Neuronal stem cell (in vitro differentiated cells): ENCODE data around the gene SDSL.

Source experiments
- DNase-seq: peaks from one replicate; pipeline ENCODE4 v3.0.0-alpha.2; 2013; ENCODE audit warnings: low spot score
- H2AFZ ChIP-seq: one replicate; pipeline ENCODE4 v1.6.1; 2013; ENCODE audit warnings: mild to moderate bottlenecking, low read length, inconsistent platforms
- H2AK5ac ChIP-seq: 2 replicates; pipeline ENCODE4 v1.6.1; 2013; ENCODE audit warnings: low read depth, mild to moderate bottlenecking, inconsistent platforms, low read length, moderate library complexity, mixed read lengths
- H2BK120ac ChIP-seq: 2 replicates; pipeline ENCODE4 v1.6.1; 2013; ENCODE audit warnings: low read depth, mild to moderate bottlenecking, inconsistent platforms, low read length, moderate library complexity, mixed read lengths
- H2BK12ac ChIP-seq: one replicate; pipeline ENCODE4 v1.6.1; 2013; ENCODE audit warnings: low read length, inconsistent platforms
- H2BK15ac ChIP-seq: 2 replicates; pipeline ENCODE4 v1.6.1; 2013; ENCODE audit warnings: mild to moderate bottlenecking, low read length, inconsistent platforms, mixed read lengths
- H2BK5ac ChIP-seq: one replicate; pipeline ENCODE4 v1.6.1; 2013; ENCODE audit warnings: inconsistent platforms, mild to moderate bottlenecking, low read length, moderate library complexity
- H3K14ac ChIP-seq: one replicate; pipeline ENCODE4 v1.6.1; 2013; ENCODE audit warnings: low read length, inconsistent platforms
- H3K18ac ChIP-seq: 2 replicates; pipeline ENCODE4 v1.6.1; 2013; ENCODE audit warnings: low read length, inconsistent platforms
- H3K23ac ChIP-seq: 2 replicates; pipeline ENCODE4 v1.6.1; 2013; ENCODE audit warnings: low read depth, mild to moderate bottlenecking, mixed read lengths, low read length, inconsistent platforms; ENCODE audit not compliant: poor library complexity
- H3K27ac ChIP-seq: replicated peaks from 3 replicates; pipeline ENCODE4 v1.5.1; 2013; ENCODE audit warnings: low read length, inconsistent platforms
- H3K27me3 ChIP-seq, 3 experiments: 2 replicates each; pipeline ENCODE4 v1.6.1; 2013; ENCODE audit warnings: low read length in 3 of 3, mild to moderate bottlenecking in 2 of 3, inconsistent platforms in 1 of 3, low read depth in 1 of 3, mixed read lengths in 1 of 3, moderate library complexity in 1 of 3; ENCODE audit not compliant: control insufficient read depth in 3 of 3, insufficient read depth in 3 of 3
- H3K36me3 ChIP-seq, 2 donors: replicated peaks in 1 of 2; 2 replicates each; pipeline ENCODE4 v1.6.1; 2013; ENCODE audit warnings: low read length in 2 of 2; ENCODE audit not compliant: control insufficient read depth in 2 of 2, insufficient read depth in 2 of 2
- H3K4ac ChIP-seq: 2 replicates; pipeline ENCODE4 v1.6.1; 2013; ENCODE audit warnings: inconsistent platforms, mild to moderate bottlenecking, low read length, moderate library complexity
- H3K4me1 ChIP-seq, 2 donors: 1 replicate in 1 of 2; 2 replicates in 1 of 2; pipeline ENCODE4 v1.6.1; 2013; ENCODE audit warnings: low read length in 2 of 2, low read depth in 1 of 2; ENCODE audit not compliant: control insufficient read depth in 2 of 2, insufficient read depth in 1 of 2
- H3K4me2 ChIP-seq: one replicate; pipeline ENCODE4 v1.6.1; 2013; ENCODE audit warnings: mild to moderate bottlenecking, low read length, inconsistent platforms; ENCODE audit not compliant: insufficient read depth, poor library complexity, severe bottlenecking
- H3K4me3 ChIP-seq, 2 donors: 2 replicates each; pipeline ENCODE4 v1.5.1; 2013; ENCODE audit warnings: low read length in 2 of 2, mild to moderate bottlenecking in 2 of 2, inconsistent platforms in 1 of 2, moderate library complexity in 1 of 2
- H3K79me1 ChIP-seq: one replicate; pipeline ENCODE4 v1.6.1; 2013; ENCODE audit warnings: low read depth, mild to moderate bottlenecking, inconsistent platforms, low read length, moderate library complexity
- H3K9ac ChIP-seq: one replicate; pipeline ENCODE4 v1.6.1; 2013; ENCODE audit warnings: mild to moderate bottlenecking, low read depth, low read length, inconsistent platforms; ENCODE audit not compliant: poor library complexity
- H3K9me3 ChIP-seq, 2 donors: replicated peaks in 1 of 2; 2 replicates each; pipeline versions ENCODE3 to v1.6.1; 2013; ENCODE audit warnings: low read length in 2 of 2, mild to moderate bottlenecking in 2 of 2, inconsistent platforms in 1 of 2, low read depth in 1 of 2, mixed read lengths in 1 of 2, moderate library complexity in 1 of 2; ENCODE audit not compliant: control insufficient read depth in 2 of 2, insufficient read depth in 1 of 2
- H4K8ac ChIP-seq: one replicate; pipeline ENCODE4 v1.6.1; 2013; ENCODE audit warnings: low read depth, mild to moderate bottlenecking, inconsistent platforms, low read length, moderate library complexity
- H4K91ac ChIP-seq: one replicate; pipeline ENCODE4 v1.6.1; 2013; ENCODE audit warnings: low read length, low read depth, mild to moderate bottlenecking, inconsistent platforms; ENCODE audit not compliant: poor library complexity
- WGBS, 2 donors: extraction: QIAGEN DNeasy Blood & Tissue Kit; methylation state at CpG; one replicate each; pipeline ENCODE4 v1.1.7; 2013; ENCODE audit warnings: missing lambda C conversion rate in 2 of 2, mixed read lengths in 1 of 2; ENCODE audit not compliant: insufficient read length in 2 of 2, insufficient replicate concordance in 1 of 2; ENCODE audit errors: extremely low coverage in 2 of 2; 5-methylcytosine and 5-hydroxymethylcytosine counted together

SDSL gene

GRCh38 chr12:113471619-113472171, 49.5 kb downstream of the SDSL start, which contains the start of gene LHX5:
Gene LHX5 (minus strand): TSS chr12:113471871. CDS start chr12:113471498, 373 bp downstream.
- Histone ChIP-seq H3K36me3 (peaks cover 0 to 5% of the 10 kb centered on the region in 2 donors), H2BK5ac (peak within 1 kb of the TSS; percentile 77), H4K8ac (no peak within 1 kb of the TSS), H3K27me3 (peaks cover 12 to 100% (median 77%) of the 10 kb centered on the region in 3 experiments), H3K4me2 (peak within 1 kb of the TSS; percentile 98), H3K4ac (peak within 1 kb of the TSS; percentile 26), H4K91ac (no peak within 1 kb of the TSS), H2AFZ (peak within 1 kb of the TSS; percentile 43), H3K4me1 (peaks cover 6 to 51% of the 10 kb centered on the region in 2 donors), H3K79me1 (peaks cover 11% of the 10 kb centered on the region), H2BK120ac (no peak within 1 kb of the TSS), H3K23ac (peak within 1 kb of the TSS; percentile 56), H3K9ac (peak within 1 kb of the TSS; percentile 92), H2AK5ac (peak within 1 kb of the TSS; percentile 68), H3K18ac (peak within 1 kb of the TSS; percentile 92), H3K4me3 (peak within 1 kb of the TSS in 1 of 2 donors; percentile 83), H3K9me3 (peaks cover 0 to 3% of the 10 kb centered on the region in 2 donors), H3K14ac (peak within 1 kb of the TSS; percentile 14), H2BK15ac (peak within 1 kb of the TSS; percentile 78), H3K27ac (peak within 1 kb of the TSS; percentile 13), H2BK12ac (peak within 1 kb of the TSS; percentile 66)
- DNase-seq: peak; percentile 77
- no CpG with 5 or more reads among the region's 43 CpGs for WGBS, 2 donors

- Histone ChIP-seq H3K23ac (peak overlapping the region; percentile 49), H2AFZ (no peak overlapping the region), H3K36me3 (peaks cover 0 to 2% of the 10 kb centered on the region in 2 donors), H2AK5ac (peak overlapping the region; percentile 68), H3K4ac (no peak overlapping the region), H3K27me3 (peaks cover 12 to 98% (median 74%) of the 10 kb centered on the region in 3 experiments), H3K18ac (peak overlapping the region; percentile 89), H2BK15ac (peak overlapping the region; percentile 78), H4K8ac (no peak overlapping the region), H3K4me3 (peak overlapping the region in 1 of 2 donors; percentile 83), H3K4me1 (peaks cover 5 to 53% of the 10 kb centered on the region in 2 donors), H3K9ac (peak overlapping the region; percentile 86), H3K27ac (no peak overlapping the region), H3K14ac (no peak overlapping the region), H3K9me3 (no peaks in the 10 kb centered on the region), H4K91ac (no peak overlapping the region), H2BK12ac (peak overlapping the region; percentile 66), H3K4me2 (peak overlapping the region; percentile 98), H3K79me1 (peaks cover 7% of the 10 kb centered on the region), H2BK5ac (no peak overlapping the region), H2BK120ac (no peak overlapping the region)
- WGBS, 2 donors: 100% methylated on average over 1 of the region's 51 CpGs; no CpG with 5 or more reads in 1 of the 2 donors
- DNase-seq: peak; percentile 49
Observed at GRCh38 chr12:113472191-113473121, 50.3 kb downstream of the SDSL start.

- H3K27me3 ChIP-seq: peaks cover 10 to 98% (median 75%) of the 10 kb centered on the region in 3 experiments
- WGBS, 2 donors: no CpG with 5 or more reads among the region's 6 CpGs
Observed at GRCh38 chr12:113473400-113473799, 51.2 kb downstream of the SDSL start.

More at GRCh38 chr12:113473400-113473799, 51.2 kb downstream of the SDSL start:
- Histone ChIP-seq H3K4ac (no peak overlapping the region), H3K23ac (no peak overlapping the region), H3K4me3 (peak overlapping the region in 1 of 2 donors; percentile 26), H3K27ac (no peak overlapping the region), H3K9me3 (no peaks in the 10 kb centered on the region), H3K4me1 (peaks cover 2 to 53% of the 10 kb centered on the region in 2 donors), H4K8ac (no peak overlapping the region), H3K14ac (no peak overlapping the region), H2BK5ac (no peak overlapping the region), H3K18ac (peak overlapping the region; percentile 22), H3K4me2 (no peak overlapping the region), H2BK15ac (no peak overlapping the region), H3K36me3 (peaks cover 0 to 2% of the 10 kb centered on the region in 2 donors), H2BK120ac (no peak overlapping the region), H3K79me1 (peaks cover 5% of the 10 kb centered on the region), H4K91ac (no peak overlapping the region), H2AK5ac (no peak overlapping the region), H3K9ac (peak overlapping the region; percentile 10), H2BK12ac (no peak overlapping the region), H2AFZ (no peak overlapping the region)
- no peak for DNase-seq
